Left kidney (tissue), 8 donors: ENCODE data around the gene HIRIP3. TPM values are rescaled to one million over a fixed set of nuclear protein-coding genes. Genes with fewer than 3 reads are reported as not detected.
"Not testable (repeated sequence)": the region's sequence is repeated elsewhere in the genome, so short reads cannot be mapped to it uniquely, and the experiment has no call there.

Source experiments
- DNase-seq: peaks from one replicate; pipeline ENCODE4 v3.0.0-alpha.2; 2013
- long read RNA-seq, 8 donors: transcript quantifications; one replicate each; lab custom pipeline, GENCODE V29; 2026
- polyA plus RNA-seq: library from polyadenylated mRNA; unstranded; fragments of 120-200 nt; gene quantifications from one replicate; pipeline ENCODE4 v1.2.1, GENCODE V29; 2013; ENCODE audit not compliant: insufficient read length

The HIRIP3 gene, protein sequence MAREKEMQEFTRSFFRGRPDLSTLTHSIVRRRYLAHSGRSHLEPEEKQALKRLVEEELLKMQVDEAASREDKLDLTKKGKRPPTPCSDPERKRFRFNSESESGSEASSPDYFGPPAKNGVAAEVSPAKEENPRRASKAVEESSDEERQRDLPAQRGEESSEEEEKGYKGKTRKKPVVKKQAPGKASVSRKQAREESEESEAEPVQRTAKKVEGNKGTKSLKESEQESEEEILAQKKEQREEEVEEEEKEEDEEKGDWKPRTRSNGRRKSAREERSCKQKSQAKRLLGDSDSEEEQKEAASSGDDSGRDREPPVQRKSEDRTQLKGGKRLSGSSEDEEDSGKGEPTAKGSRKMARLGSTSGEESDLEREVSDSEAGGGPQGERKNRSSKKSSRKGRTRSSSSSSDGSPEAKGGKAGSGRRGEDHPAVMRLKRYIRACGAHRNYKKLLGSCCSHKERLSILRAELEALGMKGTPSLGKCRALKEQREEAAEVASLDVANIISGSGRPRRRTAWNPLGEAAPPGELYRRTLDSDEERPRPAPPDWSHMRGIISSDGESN
- polyA plus RNA-seq: 17.0 TPM
- long read RNA-seq, donor 1, transcript HIRIP3-204 (6 exons, 988 nt): major isoform, 5 of 25 reads
- long read RNA-seq, donor 1, partial matches to known transcripts: 20 of 25 reads
- long read RNA-seq, donor 1, other reads (novel, unspliced or antisense): 0 of 25 reads
- long read RNA-seq, donor 2, partial matches to known transcripts: 28 of 44 reads
- long read RNA-seq, donor 2, other reads (novel, unspliced or antisense): 11 of 44 reads
- long read RNA-seq, donor 3, partial matches to known transcripts: 15 of 31 reads
- long read RNA-seq, donor 3, other reads (novel, unspliced or antisense): 12 of 31 reads
- long read RNA-seq, donor 4: 0 reads
- long read RNA-seq, donor 5, partial matches to known transcripts: 8 of 11 reads
- long read RNA-seq, donor 5, other reads (novel, unspliced or antisense): 0 of 11 reads
- long read RNA-seq, donor 6, partial matches to known transcripts: 24 of 42 reads
- long read RNA-seq, donor 6, other reads (novel, unspliced or antisense): 14 of 42 reads
- long read RNA-seq, donor 7, transcript HIRIP3-204 (6 exons, 988 nt): major isoform, 6 of 72 reads
- long read RNA-seq, donor 7, partial matches to known transcripts: 26 of 72 reads
- long read RNA-seq, donor 7, other reads (novel, unspliced or antisense): 38 of 72 reads
- long read RNA-seq, donor 8, partial matches to known transcripts: 0 of 14 reads
- long read RNA-seq, donor 8, other reads (novel, unspliced or antisense): 13 of 14 reads

GRCh38 chr16:29995324-29995910 lies at the start of gene HIRIP3:
TSS of gene HIRIP3 (minus strand) at chr16:29995617. CDS start at chr16:29995605, 12 bp downstream.
- peak; percentile 82 for DNase-seq

DNA sequence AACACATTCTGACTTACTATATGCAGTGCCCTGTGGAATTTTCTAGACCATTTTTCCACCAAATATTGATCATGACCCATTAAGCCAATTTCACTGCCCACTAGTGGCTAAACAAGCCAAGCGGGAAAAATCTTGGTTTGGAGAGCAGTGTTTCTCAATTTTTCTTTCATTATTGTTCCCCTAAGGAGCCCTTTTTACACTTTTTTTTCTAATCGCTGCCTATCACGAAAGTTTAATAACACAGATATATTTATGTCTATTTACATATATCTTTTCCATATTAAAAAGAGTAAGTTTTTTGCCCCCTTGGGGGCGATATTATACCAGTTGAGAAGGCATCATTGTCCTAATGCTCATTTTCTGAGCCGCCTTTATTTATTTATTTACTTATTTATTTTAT lies 46.4 kb upstream of the HIRIP3 start:
- DNase-seq: no peak

- DNase-seq: not testable (repeated sequence)
Observed at GRCh38 chr16:30040690-30041089, 45.3 kb upstream of the HIRIP3 start.

DNA sequence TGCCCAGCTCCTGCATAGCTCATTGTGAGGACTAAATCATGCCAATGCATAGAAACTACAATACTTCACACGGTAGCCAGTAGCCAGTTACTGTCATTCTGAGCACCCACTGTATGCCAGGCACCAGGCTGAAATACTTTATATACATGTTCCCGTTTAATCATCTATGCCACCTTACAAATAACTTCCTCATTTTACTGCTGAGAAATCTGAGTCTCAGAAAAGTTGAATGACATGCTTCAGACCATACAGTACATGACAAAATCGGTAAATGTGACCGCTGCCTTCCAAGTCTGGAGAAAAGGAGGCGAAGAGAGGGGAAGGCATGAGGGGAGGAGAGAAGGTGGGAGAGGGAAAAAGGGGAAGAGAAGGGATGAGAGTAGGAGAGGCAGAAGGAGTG lies 44.8 kb upstream of the HIRIP3 start:
- no peak for DNase-seq

DNA sequence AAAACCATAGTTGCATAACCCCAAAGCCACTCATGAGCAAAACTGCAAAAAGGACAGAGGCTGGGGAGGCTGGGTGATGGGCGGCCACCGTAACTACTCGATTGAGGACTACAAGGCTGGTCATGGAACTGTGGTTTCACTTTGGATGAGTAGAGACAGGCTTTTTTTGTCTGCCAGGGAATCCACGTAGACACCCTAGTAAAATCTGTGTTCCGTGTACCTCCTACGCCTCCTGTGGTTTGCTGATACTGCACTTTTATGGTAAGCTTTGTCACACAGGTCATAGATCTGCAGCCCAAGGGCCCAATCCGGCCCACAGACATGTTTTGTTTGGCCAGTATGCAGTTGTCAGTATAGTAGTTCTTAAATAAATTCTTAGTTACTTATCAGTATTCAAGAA lies 37.9 kb upstream of the HIRIP3 start:
- no peak for DNase-seq

GRCh38 chr16:30032083-30032819 lies 36.8 kb upstream of the HIRIP3 start:
- DNase-seq: peak; percentile 78

GRCh38 chr16:30031477-30031918 lies 36.1 kb upstream of the HIRIP3 start:
- no peak for DNase-seq

- DNase-seq: peak; percentile 26
Observed at GRCh38 chr16:30030841-30031413, 35.5 kb upstream of the HIRIP3 start, which contains the start of gene TLCD3B. TSS of gene TLCD3B (minus strand) at chr16:30031271. CDS start at chr16:30030527, 744 bp downstream.

- DNase-seq: no peak
Observed at GRCh38 chr16:30030011-30030685, 34.7 kb upstream of the HIRIP3 start.

GRCh38 chr16:30028438-30029076 lies 33.1 kb upstream of the HIRIP3 start:
- peak; percentile 31 for DNase-seq

DNA sequence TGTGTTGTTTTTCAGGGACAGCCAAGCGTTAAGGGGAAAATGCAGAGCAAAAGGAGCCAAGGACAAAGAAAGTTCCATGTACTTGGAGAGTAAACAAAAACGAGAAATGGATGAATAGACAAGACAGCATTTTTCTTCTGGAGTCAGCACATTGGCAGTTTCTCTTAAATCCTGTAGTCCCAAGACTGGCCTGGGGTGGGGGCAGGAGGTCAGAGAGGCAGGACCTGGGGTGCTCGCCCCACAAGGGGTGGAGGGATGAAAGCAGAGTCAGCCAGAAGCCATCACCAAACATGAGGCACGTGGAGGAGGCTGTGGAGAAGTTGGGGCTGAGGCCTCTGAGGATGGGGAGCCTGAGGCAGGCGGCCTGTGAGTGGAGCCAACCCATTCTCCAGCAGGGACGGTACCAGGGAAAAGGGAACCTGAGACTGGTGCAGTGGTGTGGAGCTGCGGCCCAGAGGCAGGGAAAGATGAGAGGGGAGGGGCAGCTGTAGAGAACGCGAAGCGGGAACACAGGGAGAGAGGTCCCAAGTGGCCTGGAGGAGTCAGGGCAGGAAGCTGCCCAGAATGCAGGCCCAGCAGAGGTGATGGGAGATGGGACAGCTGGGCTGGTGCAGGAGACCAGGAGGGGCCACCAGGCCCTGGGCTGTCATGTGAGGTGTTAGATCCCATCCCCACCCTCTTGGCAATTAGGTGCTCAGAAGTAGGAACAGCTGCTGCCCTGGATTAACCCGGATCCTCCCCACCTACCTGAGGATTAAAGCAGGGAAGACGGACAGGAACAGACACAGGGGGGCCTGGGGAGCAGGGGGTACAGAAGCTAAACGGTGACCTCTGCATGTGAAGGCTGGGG lies 32.4 kb upstream of the HIRIP3 start:
- no peak for DNase-seq

- no peak for DNase-seq
Observed at GRCh38 chr16:30026449-30026848, 31.0 kb upstream of the HIRIP3 start.

DNA sequence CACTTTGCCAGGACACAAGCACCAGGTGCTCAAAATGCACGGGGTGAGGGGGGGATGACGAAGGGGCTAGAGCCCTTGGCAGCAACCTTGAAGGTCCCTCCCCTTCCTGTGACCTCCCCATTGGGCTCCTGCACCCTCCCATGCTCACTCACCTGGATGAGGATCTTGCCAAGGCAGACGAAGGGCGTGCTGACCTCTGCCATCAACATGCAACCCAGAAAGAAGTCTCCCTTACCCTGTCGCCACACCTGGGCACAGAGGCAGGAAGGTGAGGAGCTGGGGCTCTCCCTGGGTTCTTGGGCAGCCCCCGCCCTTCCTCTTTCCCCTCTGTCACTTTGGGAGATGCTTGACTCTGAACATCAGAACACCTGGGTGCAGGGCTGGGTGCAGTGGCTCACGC lies 30.2 kb upstream of the HIRIP3 start:
- no peak for DNase-seq

- DNase-seq: no peak
Observed at GRCh38 chr16:30025156-30025555, 29.7 kb upstream of the HIRIP3 start.

DNA sequence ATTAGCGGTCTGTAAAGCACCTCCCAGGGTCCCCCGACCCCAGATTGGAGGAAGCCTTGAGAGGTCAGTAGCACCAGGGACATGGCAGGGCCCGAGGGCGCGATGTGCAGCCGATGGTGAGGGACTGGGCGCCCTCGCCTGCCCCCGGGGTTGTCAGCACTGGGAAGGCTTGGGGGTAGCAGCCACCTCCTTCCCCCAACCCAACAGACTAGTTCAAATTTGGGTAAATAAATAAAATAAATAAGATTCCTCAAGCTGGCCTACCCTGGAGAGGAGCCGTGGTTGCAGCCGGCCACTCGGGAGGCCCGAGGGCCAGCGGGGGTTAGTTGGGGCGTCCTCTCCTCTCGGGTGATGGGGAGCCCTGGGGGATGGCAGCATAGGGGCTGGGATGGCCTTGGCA lies 29.0 kb upstream of the HIRIP3 start:
- no peak for DNase-seq

DNA sequence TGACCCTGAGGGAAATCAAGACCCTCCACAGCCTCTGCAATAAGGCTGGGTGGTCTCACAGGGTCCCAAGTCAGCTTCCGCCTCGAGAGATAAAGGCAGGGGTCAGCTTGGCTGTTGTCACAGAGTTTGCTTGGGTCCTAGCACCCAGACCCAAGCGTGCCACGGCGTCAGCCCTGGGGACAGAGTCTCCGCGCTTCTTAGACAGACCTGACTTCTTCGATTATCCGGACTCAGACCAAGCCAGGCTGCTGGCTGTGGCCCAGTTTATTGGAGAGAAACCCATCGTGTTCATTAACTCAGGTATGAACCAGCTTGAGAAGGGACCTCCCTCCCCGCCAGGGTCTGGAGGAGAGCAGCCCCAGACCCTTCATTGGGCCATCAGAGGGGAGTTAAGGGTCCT lies 28.2 kb upstream of the HIRIP3 start:
- DNase-seq: no peak

DNA sequence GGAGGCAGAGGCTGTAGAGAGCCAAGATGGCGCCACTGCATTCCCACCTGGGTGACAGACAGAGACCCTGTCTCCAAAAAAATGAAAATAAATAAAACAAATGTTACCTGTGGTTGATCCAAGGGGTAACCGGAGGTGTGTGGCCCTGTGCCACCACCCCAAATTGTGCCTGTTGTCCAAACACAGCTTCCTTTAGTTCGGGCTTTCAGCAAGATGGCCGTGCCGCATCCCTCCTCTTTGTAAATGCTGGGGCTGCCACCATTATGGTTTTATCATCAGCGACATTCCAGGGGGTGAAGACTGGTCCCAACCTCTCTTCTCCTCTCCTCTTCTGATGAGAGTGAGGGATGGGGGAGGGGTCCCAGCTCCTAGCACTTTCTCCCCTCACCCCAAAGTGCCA lies 27.5 kb upstream of the HIRIP3 start, which contains the start of gene C16orf92:
Gene C16orf92 (plus strand): TSS at position 312 of the 400 bp plus-strand sequence. CDS start 143 bp downstream, outside the sequence.
- no peak for DNase-seq

- no peak for DNase-seq
Observed at GRCh38 chr16:30018731-30019158, 23.3 kb upstream of the HIRIP3 start.
